Uterus (tissue), 2 donors: ENCODE measurements around the gene SMC6.

ENCODE experiments used
- POLR2A ChIP-seq, 2 donors: fragments of 450-650 bp; IDR thresholded peaks; one replicate each; pipeline ENCODE4 v1.6.1; 2016; ENCODE audit warnings: antibody characterized with exemption in 2 of 2, mild to moderate bottlenecking in 1 of 2, moderate library complexity in 1 of 2
- TF ChIP-seq, protein P1 (sequence below), 4 experiments: fragments of 200-600 bp in 2 of 4; fragments of 450-650 bp in 2 of 4; sonication (generic) in 2 of 4; IDR thresholded peaks; one replicate each; pipeline ENCODE4 v1.5.1; 2016 to 2019; ENCODE audit warnings: antibody characterized with exemption in 4 of 4, mild to moderate bottlenecking in 2 of 4, moderate library complexity in 1 of 4

DNA sequence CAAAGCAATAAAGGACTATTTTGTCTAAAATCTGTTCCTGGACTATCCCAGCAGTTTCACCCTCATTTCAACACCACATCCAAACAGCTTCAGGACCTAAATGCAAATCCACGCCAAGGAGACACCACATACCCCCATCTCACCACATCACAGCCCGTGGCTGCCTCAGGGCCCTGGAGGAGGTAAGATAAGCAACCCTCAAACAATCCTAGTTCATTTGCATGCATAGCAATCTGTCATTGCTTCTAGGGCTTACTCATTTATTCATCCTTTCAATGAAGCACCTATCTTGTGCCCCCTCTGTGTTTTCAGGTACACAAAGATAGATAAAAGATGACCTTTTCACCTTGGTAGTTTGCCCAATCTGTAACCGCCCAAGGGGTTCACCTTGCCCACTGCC, 126.6 kb downstream of the SMC6 start:
- TF ChIP-seq, protein P1, sequence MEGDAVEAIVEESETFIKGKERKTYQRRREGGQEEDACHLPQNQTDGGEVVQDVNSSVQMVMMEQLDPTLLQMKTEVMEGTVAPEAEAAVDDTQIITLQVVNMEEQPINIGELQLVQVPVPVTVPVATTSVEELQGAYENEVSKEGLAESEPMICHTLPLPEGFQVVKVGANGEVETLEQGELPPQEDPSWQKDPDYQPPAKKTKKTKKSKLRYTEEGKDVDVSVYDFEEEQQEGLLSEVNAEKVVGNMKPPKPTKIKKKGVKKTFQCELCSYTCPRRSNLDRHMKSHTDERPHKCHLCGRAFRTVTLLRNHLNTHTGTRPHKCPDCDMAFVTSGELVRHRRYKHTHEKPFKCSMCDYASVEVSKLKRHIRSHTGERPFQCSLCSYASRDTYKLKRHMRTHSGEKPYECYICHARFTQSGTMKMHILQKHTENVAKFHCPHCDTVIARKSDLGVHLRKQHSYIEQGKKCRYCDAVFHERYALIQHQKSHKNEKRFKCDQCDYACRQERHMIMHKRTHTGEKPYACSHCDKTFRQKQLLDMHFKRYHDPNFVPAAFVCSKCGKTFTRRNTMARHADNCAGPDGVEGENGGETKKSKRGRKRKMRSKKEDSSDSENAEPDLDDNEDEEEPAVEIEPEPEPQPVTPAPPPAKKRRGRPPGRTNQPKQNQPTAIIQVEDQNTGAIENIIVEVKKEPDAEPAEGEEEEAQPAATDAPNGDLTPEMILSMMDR (IDR thresholded peaks at IDR 0.05), result no peak
- no peak for TF ChIP-seq POLR2A (IDR thresholded peaks at IDR 0.05)
